Naive thymus-derived CD8-positive, alpha-beta T cell (primary cell): ENCODE measurements around the gene TMEM14A. TPM values are rescaled to one million over a fixed set of nuclear protein-coding genes. Genes with fewer than 3 reads are reported as not detected.

Experiments
- ATAC-seq, 2 donors: fragments of 150-1000 bp; cut with Tn5 transposase in 1 of 2; sonication (Bioruptor Pico), chemical (Tn5 transposase) in 1 of 2; 1 replicate in 1 of 2; 2 replicates in 1 of 2; pipeline ENCODE4 v1.10.0; 2021; ENCODE audit warnings: mild to moderate bottlenecking in 2 of 2, moderate library complexity in 2 of 2
- POLR2A ChIA-PET: fragments of 350-600 bp; sonication (Branson Sonifier 250); formaldehyde crosslinking; loops from one replicate; lab custom pipeline; 2021; ENCODE audit warnings: antibody characterized with exemption; lab: Charles Lee
- DNase-seq, 10 donors: peaks; one replicate each; pipeline versions ENCODE4 v3.0.0 to v3.0.0-alpha.2; 2020 to 2022
- H3K27ac Mint-ChIP-seq, 10 donors: one replicate each; pipeline ENCODE4 v1.8.0; 2020 to 2022; ENCODE audit warnings: mild to moderate bottlenecking in 10 of 10, mixed read lengths in 10 of 10, moderate library complexity in 4 of 10, inconsistent platforms in 1 of 10
- H3K27me3 Mint-ChIP-seq, 5 donors: one replicate each; pipeline ENCODE4 v1.8.0; 2021 to 2022; ENCODE audit warnings: mixed read lengths in 5 of 5
- H3K36me3 Mint-ChIP-seq, 3 donors: one replicate each; pipeline ENCODE4 v1.8.0; 2020 to 2022; ENCODE audit warnings: mixed read lengths in 3 of 3, mild to moderate bottlenecking in 2 of 3, inconsistent platforms in 1 of 3
- H3K4me1 Mint-ChIP-seq, 4 donors: one replicate each; pipeline ENCODE4 v1.8.0; 2021 to 2022; ENCODE audit warnings: mixed read lengths in 4 of 4
- H3K4me3 Mint-ChIP-seq, 10 donors: one replicate each; pipeline ENCODE4 v1.8.0; 2020 to 2022; ENCODE audit warnings: mild to moderate bottlenecking in 10 of 10, mixed read lengths in 10 of 10, moderate library complexity in 6 of 10, inconsistent platforms in 1 of 10
- H3K9me3 Mint-ChIP-seq, 9 donors: one replicate each; pipeline ENCODE4 v1.8.0; 2020 to 2022; ENCODE audit warnings: mixed read lengths in 9 of 9, mild to moderate bottlenecking in 3 of 9, inconsistent platforms in 1 of 9, moderate library complexity in 1 of 9
- polyA plus RNA-seq, 3 donors: library from polyadenylated mRNA; unstranded; fragments of 300-500 nt; fragmentation: Illumina TruSeq; gene quantifications; one replicate each; pipeline ENCODE4 v1.2.3, GENCODE V29; 2021
- total RNA-seq, 8 experiments: library from RNA in 2 of 8; stranded (reverse) in 2 of 8; gene quantifications; one replicate each; pipeline ENCODE4 v1.2.3 and lab custom pipeline; 2021 to 2026

TMEM14A gene
- total and polyA plus RNA-seq, 5 experiments from 2014 or later, result 7.3 to 36.0 (median 22.4) TPM

DNA sequence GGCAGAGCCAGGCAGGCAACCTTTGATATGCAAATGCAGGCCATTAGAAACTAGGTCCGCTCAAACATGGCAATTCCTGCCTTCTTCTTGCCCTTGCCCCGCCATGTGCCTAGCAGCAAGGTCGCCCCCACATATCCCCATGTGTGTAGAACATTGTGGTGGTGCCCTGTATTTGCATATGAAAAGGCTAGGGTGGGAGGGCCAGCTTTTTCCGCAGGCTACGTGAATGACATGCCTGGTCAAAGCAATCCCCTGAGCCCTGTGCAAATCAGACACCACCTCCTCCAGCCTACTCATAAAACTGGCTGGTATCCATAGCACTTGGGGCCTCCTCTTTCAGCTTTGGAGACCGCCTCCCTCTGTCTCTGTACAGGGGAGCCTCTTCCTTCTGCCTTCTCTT is 60.8 kb downstream of the TMEM14A start:
- Mint-ChIP-seq H3K36me3 (no peaks in the 10 kb centered on the region), H3K4me3 (no peak overlapping the region), H3K27ac (no peak overlapping the region), H3K27me3 (no peaks in the 10 kb centered on the region), H3K4me1 (no peaks in the 10 kb centered on the region), H3K9me3 (no peaks in the 10 kb centered on the region)
- POLR2A ChIA-PET, result no interaction called here
- no peak for DNase-seq
- no peak for ATAC-seq

DNA sequence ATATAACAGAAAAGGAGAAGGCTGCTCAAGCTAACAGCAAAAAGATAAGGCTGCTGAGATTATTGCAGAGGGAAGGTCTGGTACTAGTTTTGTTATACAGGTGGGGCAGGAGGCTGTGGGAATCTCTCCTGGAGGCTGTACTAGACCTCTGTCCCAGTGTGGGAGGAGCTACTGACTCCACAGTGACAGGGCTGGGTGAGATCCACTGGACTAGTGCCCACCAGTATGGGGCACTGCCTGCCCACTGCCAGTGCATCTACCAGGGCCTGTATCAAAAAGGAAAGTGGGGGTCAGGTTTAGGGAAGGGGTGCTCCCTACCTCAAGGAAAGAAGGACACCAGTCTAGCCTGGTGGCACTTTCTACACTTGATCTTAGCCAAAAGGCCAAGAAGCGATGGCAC is 62.3 kb downstream of the TMEM14A start:
- H3K36me3 Mint-ChIP-seq, result no peaks in the 10 kb centered on the region
- H3K4me3 Mint-ChIP-seq, result no peak overlapping the region
- POLR2A ChIA-PET, result no interaction called here
- DNase-seq (no peak), ATAC-seq (no peak)
- peaks cover 0 to 1% (median 0%) of the 10 kb centered on the region in 5 donors for H3K27me3 Mint-ChIP-seq
- no peaks in the 10 kb centered on the region for H3K4me1 Mint-ChIP-seq
- H3K27ac Mint-ChIP-seq, result no peak overlapping the region
- no peaks in the 10 kb centered on the region for H3K9me3 Mint-ChIP-seq

DNA sequence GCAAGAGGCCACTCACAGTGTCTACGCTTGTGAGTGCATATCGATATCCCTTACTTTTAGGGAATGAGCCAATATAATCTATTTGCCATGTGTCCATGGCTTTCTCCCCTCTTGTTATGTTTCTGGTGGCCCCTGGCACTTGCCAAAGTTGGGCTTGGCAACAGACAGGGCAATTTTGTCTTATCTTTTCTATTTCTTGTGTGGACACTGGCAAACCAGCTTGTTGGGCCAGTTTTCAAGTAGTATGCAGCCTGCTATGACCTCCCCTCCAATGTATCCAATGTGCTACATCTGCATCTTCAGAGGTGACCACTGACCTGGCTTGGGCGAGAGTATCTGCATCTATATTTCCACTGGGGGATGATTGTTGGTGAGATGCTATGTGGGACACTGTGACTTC is 63.2 kb downstream of the TMEM14A start:
- POLR2A ChIA-PET, result no interaction called here
- DNase-seq (no peak), ATAC-seq (no peak)
- H3K9me3 Mint-ChIP-seq, result no peaks in the 10 kb centered on the region
- H3K4me3 Mint-ChIP-seq, result no peak overlapping the region
- H3K4me1 Mint-ChIP-seq, result no peaks in the 10 kb centered on the region
- H3K36me3 Mint-ChIP-seq, result no peaks in the 10 kb centered on the region
- H3K27ac Mint-ChIP-seq, result no peak overlapping the region
- peaks cover 0 to 1% (median 0%) of the 10 kb centered on the region in 5 donors for H3K27me3 Mint-ChIP-seq

GRCh38 chr6:52735071-52735470 is 64.2 kb downstream of the TMEM14A start:
- DNase-seq, result no peak
- H3K27me3 Mint-ChIP-seq, result peaks cover 0 to 1% (median 0%) of the 10 kb centered on the region in 5 donors
- POLR2A ChIA-PET, result no interaction called here
- H3K36me3 Mint-ChIP-seq, result peaks cover 0 to 5% (median 2%) of the 10 kb centered on the region in 3 donors
- no peak overlapping the region for H3K27ac Mint-ChIP-seq
- peaks cover 0 to 6% (median 0%) of the 10 kb centered on the region in 9 donors for H3K9me3 Mint-ChIP-seq
- no peak overlapping the region for H3K4me3 Mint-ChIP-seq
- no peak for ATAC-seq
- no peaks in the 10 kb centered on the region for H3K4me1 Mint-ChIP-seq

DNA sequence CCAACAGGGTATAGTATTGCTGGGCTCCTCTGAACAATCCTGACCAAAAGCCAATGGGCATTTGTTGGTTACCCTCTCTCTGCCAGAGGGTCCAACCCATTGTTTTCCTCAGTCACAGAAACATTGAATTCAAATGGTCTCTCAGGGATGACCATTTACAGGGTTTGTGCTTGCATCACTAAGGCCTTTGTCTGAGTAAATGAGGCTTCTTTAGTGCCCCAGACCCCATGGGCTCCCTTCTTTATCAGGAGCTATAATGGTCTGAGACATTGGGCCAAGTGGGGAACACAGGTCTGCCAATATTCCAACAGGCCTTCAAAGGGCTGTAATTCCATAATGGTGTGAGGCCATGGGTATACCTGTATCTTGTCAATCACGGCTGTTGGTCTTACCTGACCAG is 65.2 kb downstream of the TMEM14A start:
- Mint-ChIP-seq H3K27ac (no peak overlapping the region), H3K4me3 (no peak overlapping the region), H3K9me3 (peaks cover 0 to 15% (median 2%) of the 10 kb centered on the region in 9 donors), H3K4me1 (no peaks in the 10 kb centered on the region), H3K36me3 (peaks cover 0 to 11% (median 2%) of the 10 kb centered on the region in 3 donors), H3K27me3 (peaks cover 0 to 3% (median 0%) of the 10 kb centered on the region in 5 donors)
- DNase-seq, result no peak
- ATAC-seq, result no peak
- POLR2A ChIA-PET, result no interaction called here

Other genes with a start within 250 kb of the TMEM14A start
- 1 to 10 TPM; 9.4 to 9.9 TPM for gene TRAM2, start 94.1 kb upstream of the TMEM14A start, total RNA-seq
- gene TRAM2, start 94.1 kb upstream of the TMEM14A start, polyA plus RNA-seq, result 1 to 10 TPM; 3.1 to 4.9 (median 3.3) TPM
- not detected for gene GSTA2, start 92.4 kb downstream of the TMEM14A start, total RNA-seq
- gene GSTA2, start 92.4 kb downstream of the TMEM14A start, polyA plus RNA-seq, result not detected
- gene GSTA1, start 132.7 kb downstream of the TMEM14A start, total RNA-seq, result not detected
- gene GSTA1, start 132.7 kb downstream of the TMEM14A start, polyA plus RNA-seq, result not detected
- not detected for gene GSTA5, start 169.7 kb downstream of the TMEM14A start, total RNA-seq
- gene GSTA5, start 169.7 kb downstream of the TMEM14A start, polyA plus RNA-seq, result not detected
- gene GSTA3, start 238.6 kb downstream of the TMEM14A start, total RNA-seq, result not detected
- not detected for gene GSTA3, start 238.6 kb downstream of the TMEM14A start, polyA plus RNA-seq